Measurements from ENCODE around the gene EYS.

EYS gene

DNA sequence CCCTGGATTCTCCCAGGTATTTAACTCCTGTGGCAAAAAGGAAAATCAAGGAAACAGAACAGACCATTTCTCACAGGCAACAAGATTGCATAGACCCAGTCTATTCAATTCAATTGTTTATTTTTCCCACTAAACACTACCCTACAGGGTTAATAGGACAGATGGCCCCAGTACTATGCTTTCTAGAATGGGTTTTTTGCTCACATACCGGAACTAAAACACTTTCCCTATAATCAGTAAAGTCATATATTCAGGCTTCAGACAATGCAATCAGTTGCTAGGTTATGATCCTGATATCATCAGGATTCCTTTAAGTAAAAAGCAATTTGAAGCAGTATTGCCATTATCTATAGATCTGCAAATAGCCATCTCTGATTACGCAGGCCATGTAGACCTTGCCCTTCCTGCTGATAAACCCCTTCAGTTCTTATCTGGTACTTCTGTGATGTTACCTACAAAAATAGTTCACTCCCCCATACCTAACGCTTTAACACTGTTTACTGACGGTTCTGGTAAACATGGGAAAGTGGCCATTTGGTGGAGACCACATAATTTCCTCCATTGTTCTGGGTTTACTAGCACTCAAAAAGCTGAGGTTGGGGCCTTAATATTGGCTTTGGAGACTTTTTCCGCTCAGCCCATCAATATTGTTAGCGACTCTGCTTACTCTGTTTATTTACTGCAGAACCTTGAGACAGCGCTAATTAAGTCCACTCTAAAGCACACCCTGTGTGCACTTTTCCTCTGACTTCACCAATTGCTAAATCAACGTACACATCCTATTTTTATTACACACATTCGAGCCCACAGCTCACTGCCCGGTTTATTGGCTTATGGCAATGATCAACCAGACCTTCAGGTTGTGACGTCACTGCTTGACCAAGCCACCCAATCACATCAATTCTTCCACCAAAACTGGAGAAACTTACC lies 1405.5 kb downstream of the EYS start:
- TF ChIP-seq EZH2 (optimal IDR thresholded peaks at IDR 0.05; ENCODE audit: low read depth, low read length) (no peak), EZH2phosphoT487 (IDR thresholded peaks at IDR 0.05; ENCODE audit: low read length) (no peak)
- TF ChIP-seq, protein P1, sequence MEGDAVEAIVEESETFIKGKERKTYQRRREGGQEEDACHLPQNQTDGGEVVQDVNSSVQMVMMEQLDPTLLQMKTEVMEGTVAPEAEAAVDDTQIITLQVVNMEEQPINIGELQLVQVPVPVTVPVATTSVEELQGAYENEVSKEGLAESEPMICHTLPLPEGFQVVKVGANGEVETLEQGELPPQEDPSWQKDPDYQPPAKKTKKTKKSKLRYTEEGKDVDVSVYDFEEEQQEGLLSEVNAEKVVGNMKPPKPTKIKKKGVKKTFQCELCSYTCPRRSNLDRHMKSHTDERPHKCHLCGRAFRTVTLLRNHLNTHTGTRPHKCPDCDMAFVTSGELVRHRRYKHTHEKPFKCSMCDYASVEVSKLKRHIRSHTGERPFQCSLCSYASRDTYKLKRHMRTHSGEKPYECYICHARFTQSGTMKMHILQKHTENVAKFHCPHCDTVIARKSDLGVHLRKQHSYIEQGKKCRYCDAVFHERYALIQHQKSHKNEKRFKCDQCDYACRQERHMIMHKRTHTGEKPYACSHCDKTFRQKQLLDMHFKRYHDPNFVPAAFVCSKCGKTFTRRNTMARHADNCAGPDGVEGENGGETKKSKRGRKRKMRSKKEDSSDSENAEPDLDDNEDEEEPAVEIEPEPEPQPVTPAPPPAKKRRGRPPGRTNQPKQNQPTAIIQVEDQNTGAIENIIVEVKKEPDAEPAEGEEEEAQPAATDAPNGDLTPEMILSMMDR (IDR thresholded peaks at IDR 0.05; ENCODE audit: low read length), result no peak
- Histone ChIP-seq H3K4me2 (ENCODE audit: low read depth, low read length) (no peak overlapping the region), H3K4me1 (ENCODE audit: low read length) (no peaks in the 10 kb centered on the region)

DNA sequence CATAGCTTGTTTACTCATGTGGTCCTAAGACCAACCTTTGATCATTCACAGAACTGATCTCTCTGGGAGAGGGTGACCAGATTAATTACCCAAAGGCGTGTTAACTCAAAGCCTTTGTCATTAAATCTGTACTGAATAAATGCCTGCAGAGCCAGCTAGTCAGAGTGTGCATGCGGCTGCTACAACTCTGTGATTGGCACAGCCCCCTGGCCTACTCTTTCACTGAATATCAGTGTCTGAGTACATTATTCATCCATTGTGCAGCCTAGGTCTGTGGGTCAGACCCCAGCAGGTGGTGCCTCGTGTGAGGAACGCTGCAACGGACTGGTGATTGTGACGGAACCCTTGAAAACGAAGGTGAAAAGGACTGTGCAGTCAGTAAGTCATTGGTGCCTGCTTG lies 1407.8 kb downstream of the EYS start:
- no peak for DNase-seq
- no peaks in the 10 kb centered on the region for H3K79me2 ChIP-seq (ENCODE audit: low read length)
- no peak overlapping the region for H3K9ac ChIP-seq (ENCODE audit: low read length)
- no peaks in the 10 kb centered on the region for H3K9me3 ChIP-seq (replicated peaks; ENCODE audit: insufficient read depth, low read length)
- H3K27ac ChIP-seq (ENCODE audit: low read length), result no peak overlapping the region
- H2AFZ ChIP-seq (ENCODE audit: low read length), result no peak overlapping the region
- TF ChIP-seq, protein P1 (IDR thresholded peaks at IDR 0.05; ENCODE audit: low read length), result no peak
- TF ChIP-seq EZH2 (optimal IDR thresholded peaks at IDR 0.05; ENCODE audit: low read depth, low read length), result no peak
- no peak for TF ChIP-seq EZH2phosphoT487 (IDR thresholded peaks at IDR 0.05; ENCODE audit: low read length)
- no peaks in the 10 kb centered on the region for H3K36me3 ChIP-seq (replicated peaks; ENCODE audit: insufficient read depth, low read length)
- no peaks in the 10 kb centered on the region for H3K9me2 ChIP-seq (replicated peaks; ENCODE audit: insufficient read depth, low read length)
- no peaks in the 10 kb centered on the region for H3K4me1 ChIP-seq (ENCODE audit: low read length)
- H4K20me1 ChIP-seq (ENCODE audit: insufficient read depth, low read length), result no peaks in the 10 kb centered on the region
- no peak overlapping the region for H3K4me2 ChIP-seq (ENCODE audit: low read depth, low read length)
- H3K27me3 ChIP-seq (replicated peaks; ENCODE audit: insufficient read depth, low read length), result no peaks in the 10 kb centered on the region
- no peaks in the 10 kb centered on the region for H3F3A ChIP-seq (ENCODE audit: insufficient read depth, low read length)
- H3K4me3 ChIP-seq (ENCODE audit: low read length), result no peak overlapping the region

More for the DNA sequence above, 1405.5 kb downstream of the EYS start:
- DNase-seq, result no peak
- no peaks in the 10 kb centered on the region for H3F3A ChIP-seq (ENCODE audit: insufficient read depth, low read length)
- no peak overlapping the region for H2AFZ ChIP-seq (ENCODE audit: low read length)
- no peaks in the 10 kb centered on the region for H3K9me2 ChIP-seq (replicated peaks; ENCODE audit: insufficient read depth, low read length)
- H3K9ac ChIP-seq (ENCODE audit: low read length), result no peak overlapping the region
- no peaks in the 10 kb centered on the region for H3K36me3 ChIP-seq (replicated peaks; ENCODE audit: insufficient read depth, low read length)
- H3K4me3 ChIP-seq (ENCODE audit: low read length), result no peak overlapping the region
- H3K9me3 ChIP-seq (replicated peaks; ENCODE audit: insufficient read depth, low read length), result no peaks in the 10 kb centered on the region
- H3K27me3 ChIP-seq (replicated peaks; ENCODE audit: insufficient read depth, low read length), result no peaks in the 10 kb centered on the region
- no peaks in the 10 kb centered on the region for H4K20me1 ChIP-seq (ENCODE audit: insufficient read depth, low read length)
- no peaks in the 10 kb centered on the region for H3K79me2 ChIP-seq (ENCODE audit: low read length)
- no peak overlapping the region for H3K27ac ChIP-seq (ENCODE audit: low read length)

- TF ChIP-seq, protein P1 (IDR thresholded peaks at IDR 0.05; ENCODE audit: low read length), result no peak
- TF ChIP-seq EZH2phosphoT487 (IDR thresholded peaks at IDR 0.05; ENCODE audit: low read length), result no peak
- TF ChIP-seq EZH2 (optimal IDR thresholded peaks at IDR 0.05; ENCODE audit: low read depth, low read length), result no peak
- H3K27me3 ChIP-seq (replicated peaks; ENCODE audit: insufficient read depth, low read length), result no peaks in the 10 kb centered on the region
- no peak overlapping the region for H3K9ac ChIP-seq (ENCODE audit: low read length)
- H3K4me1 ChIP-seq (ENCODE audit: low read length), result no peaks in the 10 kb centered on the region
- no peak for DNase-seq
- no peaks in the 10 kb centered on the region for H3K79me2 ChIP-seq (ENCODE audit: low read length)
- no peak overlapping the region for H2AFZ ChIP-seq (ENCODE audit: low read length)
- no peak overlapping the region for H3K27ac ChIP-seq (ENCODE audit: low read length)
- no peaks in the 10 kb centered on the region for H3K9me2 ChIP-seq (replicated peaks; ENCODE audit: insufficient read depth, low read length)
- H3K9me3 ChIP-seq (replicated peaks; ENCODE audit: insufficient read depth, low read length), result no peaks in the 10 kb centered on the region
- H3F3A ChIP-seq (ENCODE audit: insufficient read depth, low read length), result no peaks in the 10 kb centered on the region
- H3K4me2 ChIP-seq (ENCODE audit: low read depth, low read length), result no peak overlapping the region
- H3K4me3 ChIP-seq (ENCODE audit: low read length), result no peak overlapping the region
- no peaks in the 10 kb centered on the region for H4K20me1 ChIP-seq (ENCODE audit: insufficient read depth, low read length)
- no peaks in the 10 kb centered on the region for H3K36me3 ChIP-seq (replicated peaks; ENCODE audit: insufficient read depth, low read length)
Measured at GRCh38 chr6:64294034-64294433, 1413.0 kb downstream of the EYS start.

All from MM.1S (cell line).